ENCODE measurements around the gene CYLC1.

CYLC1 gene, protein sequence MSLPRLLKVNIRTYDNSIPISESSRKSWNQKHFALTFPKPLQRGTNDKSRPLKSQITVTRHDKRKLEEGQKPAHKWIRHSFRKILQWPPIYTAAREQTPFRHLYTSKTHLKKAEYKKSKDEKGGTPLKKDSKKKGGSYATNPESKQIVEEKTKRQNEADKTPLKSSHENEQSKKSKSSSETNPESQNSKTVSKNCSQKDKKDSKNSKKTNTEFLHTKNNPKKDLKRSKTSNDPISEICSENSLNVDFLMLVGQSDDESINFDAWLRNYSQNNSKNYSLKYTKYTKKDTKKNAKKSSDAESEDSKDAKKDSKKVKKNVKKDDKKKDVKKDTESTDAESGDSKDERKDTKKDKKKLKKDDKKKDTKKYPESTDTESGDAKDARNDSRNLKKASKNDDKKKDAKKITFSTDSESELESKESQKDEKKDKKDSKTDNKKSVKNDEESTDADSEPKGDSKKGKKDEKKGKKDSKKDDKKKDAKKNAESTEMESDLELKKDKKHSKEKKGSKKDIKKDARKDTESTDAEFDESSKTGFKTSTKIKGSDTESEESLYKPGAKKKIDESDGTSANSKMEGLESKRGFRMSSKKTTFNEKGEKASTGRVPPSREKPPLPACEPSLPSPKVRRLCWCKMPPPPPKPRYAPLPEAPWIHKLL

DNA sequence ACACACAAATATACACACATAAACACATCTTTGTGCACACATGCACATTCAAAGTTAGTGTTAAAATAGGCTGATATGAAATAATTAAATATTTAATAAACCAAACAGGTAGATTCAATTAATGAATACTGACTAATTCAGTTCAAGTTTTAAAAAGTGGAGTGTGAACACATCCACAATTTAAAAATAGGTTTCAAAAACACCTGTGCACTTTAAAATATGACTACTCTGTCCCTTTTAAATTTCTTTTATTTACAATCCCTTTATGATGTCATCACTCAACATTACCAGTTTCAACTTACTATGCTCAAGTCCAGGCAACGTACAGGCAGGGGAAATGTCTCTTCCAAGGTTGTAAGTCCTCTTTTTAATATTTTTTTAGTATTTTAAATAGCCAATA is at the start of gene CYLC1:
Gene CYLC1, plus strand, starts transcription at position 301 of the 400 bp plus-strand sequence. Its CDS starts 37 bp downstream, at position 338.
- no peak for DNase-seq

DNA sequence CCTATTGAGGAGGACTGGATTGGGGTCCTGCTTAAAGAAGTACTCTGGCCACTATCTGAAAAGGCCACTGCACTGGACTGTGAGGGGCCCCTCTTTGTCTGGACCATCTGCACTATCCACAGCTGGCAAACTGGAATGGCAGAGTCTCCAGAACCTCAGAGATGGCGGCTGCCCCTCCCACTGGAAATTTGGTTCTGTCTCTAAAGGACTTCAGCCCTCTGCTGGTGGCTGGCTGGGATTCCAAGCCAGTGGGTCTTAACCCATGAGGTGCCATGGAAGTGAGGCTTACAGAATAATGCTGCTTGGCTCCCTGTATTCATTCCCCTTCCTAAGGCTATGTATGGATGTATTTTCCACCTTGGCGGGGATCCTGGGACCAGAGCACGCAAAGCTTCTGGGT is 41.6 kb upstream of the CYLC1 start:
- no peak for DNase-seq

- DNase-seq = no peak
These were observed 31.1 kb upstream of the CYLC1 start for GRCh38 chrX:83829874-83830273.

DNA sequence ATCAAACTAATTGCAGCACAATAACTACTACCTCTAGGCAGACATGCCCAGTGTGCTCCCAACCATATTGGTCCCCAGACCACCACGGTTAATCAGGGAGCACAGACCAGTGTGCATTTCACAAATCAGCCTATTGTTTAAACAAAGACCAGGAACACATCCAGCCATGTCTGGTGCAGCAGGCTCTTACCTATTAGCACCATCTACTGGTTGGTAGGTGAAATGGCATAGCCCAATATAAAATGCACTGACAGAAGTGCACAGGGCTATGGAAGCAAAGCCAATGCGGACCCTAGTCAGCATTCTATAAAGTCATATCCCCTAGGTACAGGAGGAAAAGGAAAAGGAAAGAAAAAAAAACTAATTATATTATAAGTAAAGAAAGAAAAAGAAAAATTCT is 15.5 kb upstream of the CYLC1 start:
- DNase-seq = no peak

GRCh38 chrX:83847339-83847738 is 13.6 kb upstream of the CYLC1 start:
- no peak for DNase-seq

GRCh38 chrX:83888585-83888984 is 27.6 kb downstream of the CYLC1 start:
- no peak for DNase-seq

DNA sequence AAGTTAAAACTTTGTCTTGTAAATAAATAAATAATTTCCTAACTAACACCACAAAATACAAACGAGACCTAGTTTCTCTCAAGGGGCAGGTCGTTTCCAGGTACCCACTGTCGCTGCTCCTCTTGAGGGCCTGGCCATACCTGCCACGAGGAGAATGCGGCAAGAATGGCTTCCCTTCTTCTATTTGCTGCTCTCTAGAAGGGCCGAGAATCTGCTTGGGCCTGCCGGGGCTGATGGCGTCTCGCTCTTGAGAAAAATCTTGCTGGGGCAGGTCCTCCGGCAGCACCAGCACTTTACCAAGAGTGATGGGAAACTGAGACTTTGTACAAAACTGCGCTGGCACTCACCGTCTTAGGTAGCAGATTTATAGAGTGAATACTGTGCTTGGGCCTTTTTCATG is 31.5 kb downstream of the CYLC1 start:
- DNase-seq = no peak

DNA sequence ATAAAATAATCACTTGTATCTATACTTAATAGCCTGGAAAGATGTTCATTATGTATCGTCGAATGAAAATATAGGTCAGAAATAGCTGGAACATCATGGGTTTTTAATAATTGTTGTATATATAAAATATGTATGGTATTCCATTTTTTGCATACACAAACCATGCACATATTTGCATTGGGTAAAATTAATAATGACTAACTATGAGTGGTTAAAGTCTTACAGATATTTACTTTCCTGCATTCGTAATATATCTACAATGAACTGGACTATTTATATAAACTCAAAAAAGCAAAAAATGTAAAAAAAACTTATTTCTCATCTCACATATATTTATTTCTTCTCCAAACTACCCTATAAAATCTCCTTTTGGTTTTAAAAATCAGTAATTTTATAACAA is 46.0 kb downstream of the CYLC1 start:
- no peak for DNase-seq

DNA sequence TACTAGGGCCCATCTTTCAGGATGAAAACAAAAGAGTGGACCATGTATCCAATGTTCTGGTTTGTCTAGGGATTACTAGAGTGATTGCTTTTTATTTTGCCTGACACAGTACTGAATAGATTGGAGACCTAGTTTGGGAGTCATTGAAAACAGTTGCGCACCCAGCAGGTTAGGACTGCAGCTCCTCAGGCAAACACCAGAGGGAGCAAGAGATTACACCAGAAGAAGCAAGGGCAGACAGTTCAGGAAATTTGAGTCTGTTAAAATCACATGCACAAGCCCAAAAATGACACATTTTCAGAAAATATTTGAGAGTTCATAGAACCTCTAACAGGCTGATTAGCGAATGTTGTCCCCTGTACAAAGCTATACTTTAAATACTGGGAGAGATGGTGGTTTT is 55.6 kb downstream of the CYLC1 start:
- DNase-seq = no peak

- no peak for DNase-seq
These were observed 73.3 kb downstream of the CYLC1 start for GRCh38 chrX:83934220-83934619.

All from cortex of kidney (tissue), 1 donor.